Hepatocyte (in vitro differentiated cells): ENCODE results near the gene PWWP2A. TPM values are rescaled to one million over a fixed set of nuclear protein-coding genes. Genes with fewer than 3 reads are reported as not detected.

ENCODE experiments used
- DNase-seq: peaks from one replicate; pipeline ENCODE4 v3.0.0-alpha.2; 2016; ENCODE audit warnings: low spot score
- H2AFZ ChIP-seq: fragments of 200-600 bp; sonication (generic); 2 replicates; pipeline ENCODE4 v1.6.0; 2016; ENCODE audit warnings: antibody characterized with exemption, mild to moderate bottlenecking
- H3K27ac ChIP-seq: fragments of 200-600 bp; sonication (generic); 2 replicates; pipeline ENCODE4 v1.5.1; 2016; ENCODE audit warnings: mild to moderate bottlenecking
- H3K27me3 ChIP-seq: fragments of 200-600 bp; sonication (generic); 2 replicates; pipeline ENCODE4 v1.6.1; 2016
- H3K36me3 ChIP-seq: fragments of 200-600 bp; sonication (generic); replicated peaks from 2 replicates; pipeline ENCODE4 v1.5.1; 2016; ENCODE audit warnings: low read depth; ENCODE audit not compliant: insufficient read depth
- H3K4me1 ChIP-seq: fragments of 200-600 bp; sonication (generic); 2 replicates; pipeline ENCODE4 v1.5.1; 2016; ENCODE audit warnings: mild to moderate bottlenecking, moderate library complexity; ENCODE audit not compliant: insufficient read depth
- H3K4me2 ChIP-seq: fragments of 200-600 bp; sonication (generic); 2 replicates; pipeline ENCODE4 v1.6.0; 2016
- H3K4me3 ChIP-seq: fragments of 200-600 bp; sonication (generic); 2 replicates; pipeline ENCODE4 v1.5.1; 2016; ENCODE audit warnings: mild to moderate bottlenecking
- H3K79me2 ChIP-seq: fragments of 200-600 bp; sonication (generic); 2 replicates; pipeline ENCODE4 v1.6.0; 2017; ENCODE audit warnings: mild to moderate bottlenecking
- H3K9me2 ChIP-seq: fragments of 200-600 bp; sonication (generic); replicated peaks from 2 replicates; pipeline ENCODE4 v1.6.0; 2017; ENCODE audit warnings: mild to moderate bottlenecking; ENCODE audit not compliant: insufficient read depth
- H3K9me3 ChIP-seq: fragments of 200-600 bp; sonication (generic); 2 replicates; pipeline ENCODE4 v1.5.1; 2016; ENCODE audit warnings: low read depth, mild to moderate bottlenecking
- H4K20me1 ChIP-seq: fragments of 200-600 bp; sonication (generic); 2 replicates; pipeline ENCODE4 v1.6.0; 2016; ENCODE audit warnings: mild to moderate bottlenecking; ENCODE audit not compliant: insufficient read depth, poor library complexity, severe bottlenecking
- CTCF ChIP-seq: fragments of 200-600 bp; sonication (generic); IDR thresholded peaks from 2 replicates; pipeline ENCODE4 v1.5.1; 2016; ENCODE audit warnings: antibody characterized with exemption, mild to moderate bottlenecking; ENCODE audit not compliant: poor library complexity
- EZH2 ChIP-seq: fragments of 200-600 bp; sonication (generic); IDR thresholded peaks from 2 replicates; pipeline ENCODE4 v1.6.1; 2016; ENCODE audit warnings: antibody characterized with exemption, mild to moderate bottlenecking, borderline replicate concordance
- EZH2phosphoT487 ChIP-seq: fragments of 200-600 bp; sonication (generic); IDR thresholded peaks from one replicate; pipeline ENCODE4 v1.6.1; 2018; ENCODE audit warnings: antibody characterized with exemption, mild to moderate bottlenecking, low read depth, moderate library complexity; ENCODE audit not compliant: unreplicated experiment, severe bottlenecking
- WGBS: methylation state at CpG from one replicate; pipeline ENCODE4 v1.1.6; 2016; ENCODE audit warnings: low lambda C conversion rate; ENCODE audit errors: missing lambda C conversion rate; 5-methylcytosine and 5-hydroxymethylcytosine counted together
- polyA plus RNA-seq: library from polyadenylated mRNA; unstranded; fragments of >200 nt; fragmentation: Nextera tagmentation; extraction: Ambion mirVana; gene quantifications from 2 replicates; pipeline ENCODE4 v1.2.1, GENCODE V29; 2016
- total RNA-seq: library from RNA; depleted of rRNA; stranded (reverse); fragments of >200 nt; gene quantifications from 2 replicates; pipeline ENCODE4 v1.2.3, GENCODE V29; 2014

Gene PWWP2A
- total and polyA plus RNA-seq, 2 experiments from 2014 or later: 18.4 to 26.5 TPM

- TF ChIP-seq EZH2phosphoT487: no peak
- TF ChIP-seq CTCF: no peak
- TF ChIP-seq EZH2: no peak
- peak overlapping the region; percentile 87 for H3K4me3 ChIP-seq
- no peaks in the 10 kb centered on the region for H3K36me3 ChIP-seq
- H3K4me1 ChIP-seq: no peaks in the 10 kb centered on the region
- no peaks in the 10 kb centered on the region for H3K9me3 ChIP-seq
- H3K9me2 ChIP-seq: no peaks in the 10 kb centered on the region
- peak overlapping the region; percentile 89 for H3K4me2 ChIP-seq
- DNase-seq: peak; percentile 69
- WGBS: 4% methylated on average over 65 of the region's 79 CpGs
- no peaks in the 10 kb centered on the region for H3K27me3 ChIP-seq
- peaks cover 40% of the 10 kb centered on the region for H3K79me2 ChIP-seq
- H3K27ac ChIP-seq: peak overlapping the region; percentile 90
- H2AFZ ChIP-seq: peak overlapping the region; percentile 72
- peaks cover 10% of the 10 kb centered on the region for H4K20me1 ChIP-seq
Observed at GRCh38 chr5:160118349-160119141, 705 bp downstream of the PWWP2A start.

GRCh38 chr5:160116991-160117390 is 2.3 kb downstream of the PWWP2A start:
- Histone ChIP-seq H3K9me2 (no peaks in the 10 kb centered on the region), H3K36me3 (no peaks in the 10 kb centered on the region), H3K4me2 (no peak overlapping the region), H4K20me1 (peaks cover 10% of the 10 kb centered on the region), H3K79me2 (peaks cover 55% of the 10 kb centered on the region), H3K4me1 (no peaks in the 10 kb centered on the region), H2AFZ (no peak overlapping the region), H3K27ac (no peak overlapping the region), H3K4me3 (no peak overlapping the region), H3K9me3 (no peaks in the 10 kb centered on the region), H3K27me3 (no peaks in the 10 kb centered on the region)
- DNase-seq: no peak
- no peak for TF ChIP-seq EZH2
- TF ChIP-seq CTCF: no peak
- no peak for TF ChIP-seq EZH2phosphoT487
- over 99% methylated on average over 7 of the region's 7 CpGs for WGBS

- Histone ChIP-seq H3K9me2 (no peaks in the 10 kb centered on the region), H2AFZ (no peak overlapping the region), H3K27me3 (no peaks in the 10 kb centered on the region), H4K20me1 (no peaks in the 10 kb centered on the region), H3K4me2 (no peak overlapping the region), H3K4me3 (no peak overlapping the region), H3K9me3 (no peaks in the 10 kb centered on the region), H3K4me1 (peaks cover 6% of the 10 kb centered on the region), H3K27ac (no peak overlapping the region), H3K79me2 (peaks cover 90% of the 10 kb centered on the region), H3K36me3 (no peaks in the 10 kb centered on the region)
- 98% methylated on average over 2 of the region's 2 CpGs for WGBS
- DNase-seq: no peak
- TF ChIP-seq EZH2 (no peak), CTCF (no peak), EZH2phosphoT487 (no peak)
Observed at GRCh38 chr5:160108124-160108523, 11.1 kb downstream of the PWWP2A start.
